Lower leg skin (tissue), 3 donors: Measurements from ENCODE around the gene MARS1.

ENCODE experiments used
- POLR2A ChIP-seq, 2 donors: fragments of 450-650 bp; IDR thresholded peaks; one replicate each; pipeline ENCODE4 v1.6.1; 2016 to 2017; ENCODE audit warnings: antibody characterized with exemption in 2 of 2, mild to moderate bottlenecking in 1 of 2, moderate library complexity in 1 of 2
- TF ChIP-seq, protein P1 (sequence below), 3 donors: fragments of 450-650 bp; IDR thresholded peaks; one replicate each; pipeline ENCODE4 v1.5.1; 2016; ENCODE audit warnings: antibody characterized with exemption in 3 of 3, mild to moderate bottlenecking in 3 of 3, moderate library complexity in 2 of 3

DNA sequence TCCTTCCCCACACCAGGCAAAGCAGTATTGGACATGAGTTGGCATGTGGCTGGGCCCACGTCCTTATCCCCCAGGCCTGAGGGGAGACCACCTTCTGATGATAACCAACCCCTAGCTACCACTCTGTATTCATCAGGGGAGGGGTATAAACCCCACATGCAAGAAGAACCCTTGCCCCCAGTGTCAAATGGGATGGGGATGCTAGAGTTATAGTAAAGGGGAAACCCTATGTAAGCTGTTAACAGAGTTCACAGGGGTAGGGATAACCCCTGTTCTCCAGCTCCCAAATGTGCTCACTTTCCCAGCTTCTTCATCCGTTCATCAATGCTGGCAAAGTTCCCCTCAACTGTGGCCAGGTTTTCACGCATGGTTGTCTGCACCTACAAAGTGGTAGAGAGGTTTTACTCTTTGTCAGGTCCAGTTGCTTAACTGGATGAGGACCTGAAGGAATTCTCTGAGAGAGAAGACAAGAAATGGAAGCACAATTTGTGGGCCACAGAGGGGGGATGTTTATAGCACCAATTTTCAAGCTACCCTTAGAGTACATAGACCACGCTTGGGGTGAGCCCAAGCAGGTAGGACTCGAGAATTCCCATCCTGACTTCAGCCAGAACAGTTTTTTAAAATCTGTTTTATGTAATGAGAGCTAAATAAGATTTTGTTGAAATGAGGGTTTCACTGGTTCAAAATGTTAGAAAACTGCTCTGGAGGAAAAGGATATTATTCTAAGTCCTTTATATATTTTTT, 42.7 kb downstream of the MARS1 start:
- TF ChIP-seq, protein P1, sequence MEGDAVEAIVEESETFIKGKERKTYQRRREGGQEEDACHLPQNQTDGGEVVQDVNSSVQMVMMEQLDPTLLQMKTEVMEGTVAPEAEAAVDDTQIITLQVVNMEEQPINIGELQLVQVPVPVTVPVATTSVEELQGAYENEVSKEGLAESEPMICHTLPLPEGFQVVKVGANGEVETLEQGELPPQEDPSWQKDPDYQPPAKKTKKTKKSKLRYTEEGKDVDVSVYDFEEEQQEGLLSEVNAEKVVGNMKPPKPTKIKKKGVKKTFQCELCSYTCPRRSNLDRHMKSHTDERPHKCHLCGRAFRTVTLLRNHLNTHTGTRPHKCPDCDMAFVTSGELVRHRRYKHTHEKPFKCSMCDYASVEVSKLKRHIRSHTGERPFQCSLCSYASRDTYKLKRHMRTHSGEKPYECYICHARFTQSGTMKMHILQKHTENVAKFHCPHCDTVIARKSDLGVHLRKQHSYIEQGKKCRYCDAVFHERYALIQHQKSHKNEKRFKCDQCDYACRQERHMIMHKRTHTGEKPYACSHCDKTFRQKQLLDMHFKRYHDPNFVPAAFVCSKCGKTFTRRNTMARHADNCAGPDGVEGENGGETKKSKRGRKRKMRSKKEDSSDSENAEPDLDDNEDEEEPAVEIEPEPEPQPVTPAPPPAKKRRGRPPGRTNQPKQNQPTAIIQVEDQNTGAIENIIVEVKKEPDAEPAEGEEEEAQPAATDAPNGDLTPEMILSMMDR (IDR thresholded peaks at IDR 0.05): no peak
- no peak for TF ChIP-seq POLR2A (IDR thresholded peaks at IDR 0.05)
